Left lung (tissue), 10 donors: ENCODE measurements around the gene IL21R. TPM values are rescaled to one million over a fixed set of nuclear protein-coding genes. Genes with fewer than 3 reads are reported as not detected.
A peak's percentile ranks its signal among the peaks of the same experiment; 100 is the strongest.

Experiments
- ATAC-seq: fragments of 200-7000 bp; cut with Tn5 transposase; one replicate; pipeline ENCODE4 v1.9.1; 2020; ENCODE audit warnings: moderate library complexity
- DNase-seq, 4 donors: peaks; one replicate each; pipeline ENCODE4 v3.0.0-alpha.2; 2013 to 2020
- H3K27ac ChIP-seq, 2 donors: fragments of 200-600 bp; sonication (generic) in 1 of 2; one replicate each; pipeline versions ENCODE4 v1.5.0 to v1.8.0; 2020 to 2021
- H3K27me3 ChIP-seq, 2 donors: fragments of 200-600 bp; sonication (generic) in 1 of 2; one replicate each; pipeline versions ENCODE4 v1.5.0 to v1.8.0; 2020 to 2021
- H3K36me3 ChIP-seq, 2 donors: fragments of 200-600 bp; sonication (generic) in 1 of 2; one replicate each; pipeline versions ENCODE4 v1.5.0 to v1.8.0; 2020 to 2021
- H3K4me1 ChIP-seq, 2 donors: fragments of 200-600 bp; one replicate each; pipeline ENCODE4 v1.8.0; 2021
- H3K4me3 ChIP-seq, 2 donors: fragments of 200-600 bp; sonication (generic) in 1 of 2; one replicate each; pipeline versions ENCODE4 v1.5.0 to v1.8.0; 2020 to 2021; ENCODE audit warnings: mild to moderate bottlenecking in 1 of 2
- H3K9me3 ChIP-seq, 2 donors: fragments of 200-600 bp; sonication (generic) in 1 of 2; one replicate each; pipeline versions ENCODE4 v1.5.0 to v1.8.0; 2020 to 2021
- intact Hi-C, 2 donors: fragments of 100-400 bp; cut with DNase I; formaldehyde crosslinking; loops; one replicate each; pipeline versions ENCODE4 v1.11.2 to v1.14.2; 2022
- polyA plus RNA-seq, 6 donors: library from polyadenylated mRNA; unstranded; fragments of 120-200 nt; gene quantifications; one replicate each; pipeline ENCODE4 v1.2.1, GENCODE V29; 2013; ENCODE audit not compliant: insufficient read length in 6 of 6
- total RNA-seq, 2 donors: library from RNA; stranded (reverse); fragmentation: NEBNext Ultra II Directional; extraction: Animal tissue kit (Norgen Biotek cat#: 25700); gene quantifications; one replicate each; pipeline ENCODE4 v1.2.1, GENCODE V29; 2021
- TF ChIP-seq, protein P1 (sequence below), 2 donors: fragments of 200-600 bp; sonication (generic) in 1 of 2; IDR thresholded peaks; one replicate each; pipeline versions ENCODE4 v1.5.0 to v1.8.0; 2021; ENCODE audit warnings: antibody characterized with exemption in 2 of 2
- donor health status: DM: no; HTN: yes; CAD: no.
- donor health status: DM: no; HTN: no; CAD: no.

IL21R gene
- total and polyA plus RNA-seq, 8 donors: 1.2 to 4.3 (median 3.9) TPM

DNA sequence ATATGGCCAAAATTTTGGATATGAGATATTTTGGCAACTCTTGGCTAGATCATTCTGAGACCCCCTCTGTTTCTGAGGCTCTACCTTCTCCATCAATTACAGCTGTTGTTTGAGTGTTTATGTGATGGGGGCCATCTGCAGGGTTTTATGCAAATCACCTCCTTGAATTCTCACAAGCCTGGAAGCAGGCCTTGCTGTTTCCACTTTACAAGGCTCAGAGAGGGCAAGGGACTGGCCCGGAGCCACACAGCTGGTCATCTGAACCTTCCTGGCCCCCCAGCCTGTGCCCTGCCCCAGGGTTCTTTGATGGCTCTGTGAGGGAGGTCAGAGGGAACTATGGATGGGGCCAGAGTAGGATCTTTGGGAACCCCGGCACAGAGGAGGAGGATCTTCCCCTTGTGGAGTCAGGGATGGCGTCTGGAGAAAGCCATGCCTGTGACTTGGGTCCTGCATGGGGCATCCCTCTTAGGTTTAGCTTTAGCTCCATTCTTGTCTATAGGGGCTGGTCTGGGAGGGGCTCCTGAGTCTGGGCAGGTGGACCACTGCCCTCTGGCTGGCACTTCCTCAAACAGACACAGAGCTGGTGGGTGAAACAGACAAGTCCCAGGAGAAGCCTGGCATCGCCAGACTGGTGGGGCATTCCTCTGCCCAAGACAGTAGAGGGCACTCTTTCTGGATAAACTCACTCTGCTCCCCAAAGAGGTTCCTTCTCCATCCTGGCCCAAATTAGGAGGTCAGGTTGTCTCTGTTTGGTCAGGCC is 26.2 kb downstream of the IL21R start:
- Histone ChIP-seq H3K36me3 (no peaks in the 10 kb centered on the region), H3K9me3 (peaks cover 0 to 3% of the 10 kb centered on the region in 2 donors), H3K4me3 (no peak overlapping the region), H3K4me1 (peaks cover 0 to 17% of the 10 kb centered on the region in 2 donors), H3K27me3 (peaks cover 0 to 33% of the 10 kb centered on the region in 2 donors), H3K27ac (no peak overlapping the region)
- DNase-seq: no peak
- TF ChIP-seq, protein P1, sequence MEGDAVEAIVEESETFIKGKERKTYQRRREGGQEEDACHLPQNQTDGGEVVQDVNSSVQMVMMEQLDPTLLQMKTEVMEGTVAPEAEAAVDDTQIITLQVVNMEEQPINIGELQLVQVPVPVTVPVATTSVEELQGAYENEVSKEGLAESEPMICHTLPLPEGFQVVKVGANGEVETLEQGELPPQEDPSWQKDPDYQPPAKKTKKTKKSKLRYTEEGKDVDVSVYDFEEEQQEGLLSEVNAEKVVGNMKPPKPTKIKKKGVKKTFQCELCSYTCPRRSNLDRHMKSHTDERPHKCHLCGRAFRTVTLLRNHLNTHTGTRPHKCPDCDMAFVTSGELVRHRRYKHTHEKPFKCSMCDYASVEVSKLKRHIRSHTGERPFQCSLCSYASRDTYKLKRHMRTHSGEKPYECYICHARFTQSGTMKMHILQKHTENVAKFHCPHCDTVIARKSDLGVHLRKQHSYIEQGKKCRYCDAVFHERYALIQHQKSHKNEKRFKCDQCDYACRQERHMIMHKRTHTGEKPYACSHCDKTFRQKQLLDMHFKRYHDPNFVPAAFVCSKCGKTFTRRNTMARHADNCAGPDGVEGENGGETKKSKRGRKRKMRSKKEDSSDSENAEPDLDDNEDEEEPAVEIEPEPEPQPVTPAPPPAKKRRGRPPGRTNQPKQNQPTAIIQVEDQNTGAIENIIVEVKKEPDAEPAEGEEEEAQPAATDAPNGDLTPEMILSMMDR (IDR thresholded peaks at IDR 0.05): no peak
- no peak for ATAC-seq
- intact Hi-C loops: no loop called here

GRCh38 chr16:27429330-27429871 is 27.4 kb downstream of the IL21R start:
- TF ChIP-seq, protein P1 (IDR thresholded peaks at IDR 0.05): no peak
- peaks cover 0 to 33% of the 10 kb centered on the region in 2 donors for H3K27me3 ChIP-seq
- no peak overlapping the region for H3K27ac ChIP-seq
- no peak for DNase-seq
- intact Hi-C loops: no loop called here
- no peak overlapping the region for H3K4me3 ChIP-seq
- H3K4me1 ChIP-seq: peaks cover 0 to 17% of the 10 kb centered on the region in 2 donors
- no peak for ATAC-seq
- H3K36me3 ChIP-seq: no peaks in the 10 kb centered on the region
- no peaks in the 10 kb centered on the region for H3K9me3 ChIP-seq

GRCh38 chr16:27429981-27430441 is 28.0 kb downstream of the IL21R start:
- Histone ChIP-seq H3K4me3 (no peak overlapping the region), H3K36me3 (no peaks in the 10 kb centered on the region), H3K4me1 (peaks cover 0 to 17% of the 10 kb centered on the region in 2 donors), H3K27me3 (peaks cover 0 to 33% of the 10 kb centered on the region in 2 donors), H3K27ac (no peak overlapping the region), H3K9me3 (no peaks in the 10 kb centered on the region)
- intact Hi-C loops: loop anchor here in 1 of 2 donors (10.0 kb wide), 1 partner anchor 55 kb away; no protein-coding TSS in a partner anchor
- ATAC-seq: no peak
- DNase-seq: no peak
- TF ChIP-seq, protein P1 (IDR thresholded peaks at IDR 0.05): no peak

GRCh38 chr16:27430512-27430911 is 28.5 kb downstream of the IL21R start:
- no peak for DNase-seq
- Histone ChIP-seq H3K27me3 (peaks cover 0 to 33% of the 10 kb centered on the region in 2 donors), H3K4me1 (peaks cover 0 to 17% of the 10 kb centered on the region in 2 donors), H3K36me3 (no peaks in the 10 kb centered on the region), H3K4me3 (no peak overlapping the region), H3K9me3 (no peaks in the 10 kb centered on the region), H3K27ac (no peak overlapping the region)
- no peak for ATAC-seq
- TF ChIP-seq, protein P1 (IDR thresholded peaks at IDR 0.05): no peak
- intact Hi-C loops: loop anchor here in 1 of 2 donors (10.0 kb wide), 1 partner anchor 56 kb away; no protein-coding TSS in a partner anchor

DNA sequence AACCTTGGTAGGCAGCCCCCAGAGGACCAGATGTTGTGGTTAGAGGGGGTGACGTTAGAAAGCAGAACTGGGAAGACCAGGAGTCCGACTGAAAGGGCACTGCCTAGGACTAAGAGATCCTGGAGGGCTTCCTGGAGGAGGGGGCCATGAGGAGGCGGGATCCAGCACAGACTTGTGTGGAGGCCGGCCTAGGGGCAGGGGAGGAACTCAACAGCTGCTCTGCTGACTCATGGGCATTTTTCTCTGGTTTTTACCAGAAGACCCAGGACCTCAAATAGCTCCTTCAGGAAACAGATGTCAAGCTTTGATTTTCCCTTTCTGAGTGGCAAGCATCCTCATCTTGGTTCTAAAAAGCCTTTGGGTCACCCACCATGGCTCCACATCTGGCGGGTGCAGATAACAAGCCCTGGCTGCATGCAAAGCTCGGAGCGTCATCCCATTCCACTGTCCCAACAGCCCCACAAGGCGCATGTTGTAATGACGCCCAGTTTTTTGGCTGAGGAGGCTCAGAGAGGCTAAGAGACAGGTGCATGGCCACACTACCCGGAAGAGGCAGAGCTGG is 29.0 kb downstream of the IL21R start:
- peaks cover 0 to 17% of the 10 kb centered on the region in 2 donors for H3K4me1 ChIP-seq
- intact Hi-C loops: loop anchor here in 1 of 2 donors (10.0 kb wide), 1 partner anchor 56 kb away; no protein-coding TSS in a partner anchor
- H3K27ac ChIP-seq: no peak overlapping the region
- TF ChIP-seq, protein P1 (IDR thresholded peaks at IDR 0.05): no peak
- no peaks in the 10 kb centered on the region for H3K36me3 ChIP-seq
- no peak overlapping the region for H3K4me3 ChIP-seq
- ATAC-seq (peak; percentile 26), DNase-seq (no peak)
- H3K27me3 ChIP-seq: peaks cover 0 to 33% of the 10 kb centered on the region in 2 donors
- H3K9me3 ChIP-seq: no peaks in the 10 kb centered on the region
